ENCODE measurements around the gene TSHZ3.

DNA sequence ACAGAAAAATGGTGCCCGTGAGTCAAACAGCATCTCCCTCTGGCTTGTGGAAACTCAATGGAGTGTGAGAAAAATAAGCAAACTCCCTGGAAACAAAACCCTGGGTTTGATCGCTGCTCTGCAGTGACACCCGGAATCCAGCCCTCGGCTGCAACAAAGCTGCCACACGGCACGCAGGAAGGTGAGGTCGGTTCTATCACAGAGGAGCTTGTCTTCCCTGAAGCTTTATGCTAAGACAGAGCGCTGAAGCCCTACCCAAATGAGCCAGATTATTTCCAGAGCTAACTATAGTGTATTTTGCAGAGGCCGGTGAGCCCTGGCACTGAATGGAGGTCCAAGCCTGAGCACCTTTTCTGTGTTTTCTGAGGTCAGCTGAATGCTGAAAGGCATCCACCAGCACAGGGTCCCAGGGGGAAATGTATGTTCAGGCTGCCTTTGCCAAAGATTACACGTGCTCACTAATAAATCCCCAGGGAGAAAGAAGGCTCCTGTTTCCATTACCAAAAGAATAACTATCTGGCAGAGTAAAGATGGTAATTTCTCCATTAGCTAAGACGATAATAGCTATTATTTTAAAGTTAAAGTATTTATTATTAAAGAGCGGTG, 77.8 kb downstream of the TSHZ3 start:
- TF ChIP-seq CTCF (conservative IDR thresholded peaks at IDR 0.05; ENCODE audit: low read length) (no peak), EZH2phosphoT487 (IDR thresholded peaks at IDR 0.05; ENCODE audit: borderline replicate concordance) (no peak)

Measured in Loucy (cell line).